Stomach (tissue), 4 donors: Measurements from ENCODE around the gene CHAF1A.

ENCODE experiments used
- EP300 ChIP-seq: sonication (generic); formaldehyde crosslinking; IDR thresholded peaks from one replicate; pipeline ENCODE4 v1.6.1; 2017; ENCODE audit warnings: antibody characterized with exemption
- POLR2A ChIP-seq, 4 donors: fragments of 450-650 bp; IDR thresholded peaks; one replicate each; pipeline ENCODE4 v1.6.1; 2016; ENCODE audit warnings: antibody characterized with exemption in 4 of 4, control low read depth in 2 of 4, mild to moderate bottlenecking in 1 of 4, moderate library complexity in 1 of 4
- POLR2AphosphoS5 ChIP-seq, 3 donors: sonication (generic); formaldehyde crosslinking; IDR thresholded peaks; one replicate each; pipeline ENCODE4 v1.6.1; 2016; ENCODE audit warnings: antibody characterized with exemption in 3 of 3
- TF ChIP-seq, protein P1 (sequence below), 7 experiments: fragments of 450-650 bp in 4 of 7; fragments of 200-600 bp in 3 of 7; sonication (generic) in 3 of 7; IDR thresholded peaks; one replicate each; pipeline ENCODE4 v1.5.1; 2016 to 2019; ENCODE audit warnings: antibody characterized with exemption in 7 of 7, control low read depth in 2 of 7, mild to moderate bottlenecking in 1 of 7

DNA sequence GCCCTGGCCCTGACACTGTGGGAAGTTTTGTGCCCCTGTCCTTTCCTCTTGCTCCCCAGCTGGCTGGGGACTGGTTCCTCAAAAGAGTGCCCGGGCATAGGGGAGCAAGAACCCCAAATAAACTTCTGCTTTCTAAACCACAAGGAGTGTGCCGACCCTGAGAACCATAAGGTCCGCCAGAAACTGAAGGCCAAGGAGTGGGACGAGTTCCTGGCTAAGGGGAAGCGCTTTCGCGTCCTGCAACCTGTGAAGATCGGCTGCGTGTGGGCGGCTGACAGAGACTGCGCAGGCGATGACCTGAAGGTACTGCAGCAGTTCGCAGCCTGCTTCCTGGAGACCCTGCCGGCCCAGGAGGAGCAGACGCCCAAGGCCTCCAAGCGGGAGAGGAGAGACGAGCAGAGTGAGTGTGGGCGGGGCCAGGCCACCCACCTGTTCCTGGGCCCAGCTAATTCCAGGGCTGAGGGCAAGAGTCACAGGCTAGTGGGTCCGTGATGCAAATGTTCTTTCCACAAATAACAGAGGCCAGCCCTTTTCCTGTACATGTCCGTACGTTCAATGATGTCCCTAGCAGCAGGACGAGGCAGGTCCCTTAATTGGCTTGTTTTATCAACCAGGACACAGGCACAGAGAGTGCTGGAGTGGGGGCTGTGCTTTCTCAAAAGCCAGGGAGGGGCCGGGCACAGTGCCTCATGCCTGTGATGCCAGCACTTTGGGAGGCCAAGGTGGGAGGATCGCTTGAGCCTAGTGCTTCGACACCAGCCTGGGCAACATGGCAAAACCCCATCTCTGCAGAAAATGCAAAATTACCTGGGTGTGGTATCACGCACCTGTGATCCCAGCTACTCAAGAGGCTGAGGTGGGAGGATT, 29.6 kb downstream of the CHAF1A start:
- TF ChIP-seq POLR2AphosphoS5 (IDR thresholded peaks at IDR 0.05) (no peak), POLR2A (IDR thresholded peaks at IDR 0.05) (no peak), EP300 (no peak)
- TF ChIP-seq, protein P1, sequence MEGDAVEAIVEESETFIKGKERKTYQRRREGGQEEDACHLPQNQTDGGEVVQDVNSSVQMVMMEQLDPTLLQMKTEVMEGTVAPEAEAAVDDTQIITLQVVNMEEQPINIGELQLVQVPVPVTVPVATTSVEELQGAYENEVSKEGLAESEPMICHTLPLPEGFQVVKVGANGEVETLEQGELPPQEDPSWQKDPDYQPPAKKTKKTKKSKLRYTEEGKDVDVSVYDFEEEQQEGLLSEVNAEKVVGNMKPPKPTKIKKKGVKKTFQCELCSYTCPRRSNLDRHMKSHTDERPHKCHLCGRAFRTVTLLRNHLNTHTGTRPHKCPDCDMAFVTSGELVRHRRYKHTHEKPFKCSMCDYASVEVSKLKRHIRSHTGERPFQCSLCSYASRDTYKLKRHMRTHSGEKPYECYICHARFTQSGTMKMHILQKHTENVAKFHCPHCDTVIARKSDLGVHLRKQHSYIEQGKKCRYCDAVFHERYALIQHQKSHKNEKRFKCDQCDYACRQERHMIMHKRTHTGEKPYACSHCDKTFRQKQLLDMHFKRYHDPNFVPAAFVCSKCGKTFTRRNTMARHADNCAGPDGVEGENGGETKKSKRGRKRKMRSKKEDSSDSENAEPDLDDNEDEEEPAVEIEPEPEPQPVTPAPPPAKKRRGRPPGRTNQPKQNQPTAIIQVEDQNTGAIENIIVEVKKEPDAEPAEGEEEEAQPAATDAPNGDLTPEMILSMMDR (IDR thresholded peaks at IDR 0.05): no peak
